22Rv1 (cell line): Measurements from ENCODE around the gene DDC.

Experiments used
- ZFX ChIP-seq: fragments of 450-650 bp; IDR thresholded peaks from 2 replicates; pipeline ENCODE4 v1.6.1; 2017; ENCODE audit warnings: antibody characterized with exemption, borderline replicate concordance
- TF ChIP-seq, protein P1 (sequence below): fragments of 450-650 bp; IDR thresholded peaks from 2 replicates; pipeline ENCODE4 v1.5.1; 2017; ENCODE audit warnings: mild to moderate bottlenecking

DNA sequence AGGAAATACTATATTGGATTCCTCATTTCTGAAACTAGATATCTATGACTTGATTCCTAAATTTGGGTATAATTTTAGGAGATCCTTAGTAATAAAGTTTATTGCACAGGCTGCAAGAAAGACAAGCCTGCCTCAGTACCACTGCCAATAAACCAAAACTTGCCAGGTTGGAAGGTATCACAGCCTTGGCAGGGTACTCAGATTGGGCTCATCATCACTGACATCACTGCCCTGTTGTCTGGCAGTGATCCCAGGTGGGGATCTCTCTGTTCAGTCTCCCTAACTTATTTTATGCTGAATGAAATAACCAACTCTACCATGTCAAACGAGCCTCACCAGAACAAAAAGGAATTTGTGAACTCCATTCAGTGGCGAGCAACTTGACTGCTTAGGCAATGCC, 133.9 kb downstream of the DDC start:
- TF ChIP-seq, protein P1, sequence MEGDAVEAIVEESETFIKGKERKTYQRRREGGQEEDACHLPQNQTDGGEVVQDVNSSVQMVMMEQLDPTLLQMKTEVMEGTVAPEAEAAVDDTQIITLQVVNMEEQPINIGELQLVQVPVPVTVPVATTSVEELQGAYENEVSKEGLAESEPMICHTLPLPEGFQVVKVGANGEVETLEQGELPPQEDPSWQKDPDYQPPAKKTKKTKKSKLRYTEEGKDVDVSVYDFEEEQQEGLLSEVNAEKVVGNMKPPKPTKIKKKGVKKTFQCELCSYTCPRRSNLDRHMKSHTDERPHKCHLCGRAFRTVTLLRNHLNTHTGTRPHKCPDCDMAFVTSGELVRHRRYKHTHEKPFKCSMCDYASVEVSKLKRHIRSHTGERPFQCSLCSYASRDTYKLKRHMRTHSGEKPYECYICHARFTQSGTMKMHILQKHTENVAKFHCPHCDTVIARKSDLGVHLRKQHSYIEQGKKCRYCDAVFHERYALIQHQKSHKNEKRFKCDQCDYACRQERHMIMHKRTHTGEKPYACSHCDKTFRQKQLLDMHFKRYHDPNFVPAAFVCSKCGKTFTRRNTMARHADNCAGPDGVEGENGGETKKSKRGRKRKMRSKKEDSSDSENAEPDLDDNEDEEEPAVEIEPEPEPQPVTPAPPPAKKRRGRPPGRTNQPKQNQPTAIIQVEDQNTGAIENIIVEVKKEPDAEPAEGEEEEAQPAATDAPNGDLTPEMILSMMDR, result no peak
- no peak for TF ChIP-seq ZFX
